T-helper 17 cell (primary cell): Measurements from ENCODE around the gene OR8B2. TPM values are rescaled to one million over a fixed set of nuclear protein-coding genes. Genes with fewer than 3 reads are reported as not detected.
"Not testable (repeated sequence)": the region's sequence is repeated elsewhere in the genome, so short reads cannot be mapped to it uniquely, and the experiment has no call there.

Experiments
- ATAC-seq: fragments of 150-1000 bp; cut with Tn5 transposase; 2 replicates; pipeline ENCODE4 v1.10.0; 2021; ENCODE audit warnings: mild to moderate bottlenecking, moderate library complexity
- DNase-seq, 3 donors: peaks; one replicate each; pipeline versions ENCODE4 v3.0.0 to v3.0.0-alpha.2; 2020 to 2021
- H3K9me3 ChIP-seq: one replicate; pipeline ENCODE4 v1.7.0; 2013; ENCODE audit warnings: low read length, mild to moderate bottlenecking; ENCODE audit not compliant: control insufficient read depth, poor library complexity, severe bottlenecking
- H3K27ac Mint-ChIP-seq: one replicate; pipeline ENCODE4 v1.8.0; 2022; ENCODE audit warnings: mild to moderate bottlenecking, moderate library complexity, mixed read lengths
- H3K27me3 Mint-ChIP-seq: one replicate; pipeline ENCODE4 v1.8.0; 2022; ENCODE audit warnings: mixed read lengths
- H3K36me3 Mint-ChIP-seq: one replicate; pipeline ENCODE4 v1.8.0; 2022; ENCODE audit warnings: low read depth, mixed read lengths
- H3K4me1 Mint-ChIP-seq: one replicate; pipeline ENCODE4 v1.8.0; 2022; ENCODE audit warnings: mild to moderate bottlenecking, mixed read lengths
- H3K4me3 Mint-ChIP-seq: one replicate; pipeline ENCODE4 v1.8.0; 2022; ENCODE audit warnings: mild to moderate bottlenecking, moderate library complexity, mixed read lengths
- total RNA-seq, 4 donors: library from RNA in 2 of 4; stranded (reverse) in 2 of 4; gene quantifications; one replicate each; pipeline ENCODE4 v1.2.3 and lab custom pipeline; 2022 to 2026

The OR8B2 gene, protein sequence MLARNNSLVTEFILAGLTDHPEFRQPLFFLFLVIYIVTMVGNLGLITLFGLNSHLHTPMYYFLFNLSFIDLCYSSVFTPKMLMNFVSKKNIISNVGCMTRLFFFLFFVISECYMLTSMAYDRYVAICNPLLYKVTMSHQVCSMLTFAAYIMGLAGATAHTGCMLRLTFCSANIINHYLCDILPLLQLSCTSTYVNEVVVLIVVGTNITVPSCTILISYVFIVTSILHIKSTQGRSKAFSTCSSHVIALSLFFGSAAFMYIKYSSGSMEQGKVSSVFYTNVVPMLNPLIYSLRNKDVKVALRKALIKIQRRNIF
- total RNA-seq: not detected
- 0 reads per million in 2 donors for total RNA-seq (lab: John Stamatoyannopoulos, UW)

- Mint-ChIP-seq H3K4me3 (no peak within 1 kb of the TSS), H3K4me1 (no peaks in the 10 kb centered on the region), H3K27ac (no peak within 1 kb of the TSS), H3K36me3 (no peaks in the 10 kb centered on the region), H3K27me3 (peaks cover 7% of the 10 kb centered on the region)
- ATAC-seq (no peak), DNase-seq (no peak)
- no peaks in the 10 kb centered on the region for H3K9me3 ChIP-seq
Measured at GRCh38 chr11:124384399-124384798, at the start of gene OR8B2. Gene OR8B2 (minus strand): TSS chr11:124384499. CDS start chr11:124383343, 1,156 bp downstream.

DNA sequence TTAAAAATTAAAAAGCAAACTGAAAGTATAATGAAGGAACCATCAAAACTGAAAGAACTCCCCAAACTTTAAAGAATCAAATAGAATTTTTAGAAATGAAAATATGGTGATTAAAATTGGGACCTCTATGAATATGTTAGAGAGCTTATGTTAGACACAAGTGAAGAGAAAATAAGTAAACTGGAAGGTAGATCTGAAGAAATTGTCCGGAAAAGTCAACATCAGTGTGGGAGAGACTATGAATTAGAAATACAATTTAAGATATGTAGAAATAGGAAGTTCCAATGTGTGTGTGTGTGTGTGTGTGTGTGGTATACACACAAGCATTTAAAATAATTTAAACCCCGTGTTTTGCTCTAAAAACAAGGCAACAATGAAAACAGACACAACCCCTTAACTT is 45.3 kb upstream of the OR8B2 start:
- no peak for ATAC-seq
- Mint-ChIP-seq H3K36me3 (no peaks in the 10 kb centered on the region), H3K27ac (no peak overlapping the region), H3K4me3 (no peak overlapping the region), H3K27me3 (peaks cover 17% of the 10 kb centered on the region), H3K4me1 (no peaks in the 10 kb centered on the region)
- no peak for DNase-seq
- H3K9me3 ChIP-seq: no peaks in the 10 kb centered on the region

DNA sequence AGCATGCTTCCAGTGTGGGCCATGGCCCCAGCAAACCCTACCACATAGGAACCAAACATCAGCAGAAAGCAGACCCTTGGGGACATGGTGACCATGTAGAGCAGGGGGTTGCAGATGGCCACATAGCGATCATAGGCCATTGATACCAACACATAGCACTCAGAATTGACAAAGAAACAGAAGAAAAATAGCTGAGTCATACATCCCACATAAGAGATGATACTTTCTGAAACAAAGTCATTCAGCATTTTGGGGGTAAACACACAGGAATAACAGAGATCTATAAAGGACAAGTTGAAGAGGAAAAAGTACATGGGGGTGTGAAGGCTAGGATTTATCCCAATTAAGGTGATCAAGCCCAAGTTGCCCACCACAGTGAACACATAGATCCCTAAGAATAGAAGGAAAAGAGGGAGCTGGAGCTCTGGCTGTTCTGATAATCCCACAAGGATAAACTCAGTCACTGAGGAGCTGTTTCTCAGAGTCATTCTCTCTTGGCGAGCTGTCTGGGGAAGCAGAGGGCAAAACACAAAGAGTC is 40.2 kb upstream of the OR8B2 start, which contains the start of gene OR8B4:
Gene OR8B4 (minus strand): TSS at position 488 of the 538 bp plus-strand sequence. CDS start 0 bp downstream, at position 488.
- no peak within 1 kb of the TSS for H3K4me3 Mint-ChIP-seq
- ATAC-seq (no peak), DNase-seq (no peak)
- no peaks in the 10 kb centered on the region for H3K4me1 Mint-ChIP-seq
- no peak within 1 kb of the TSS for H3K27ac Mint-ChIP-seq
- peaks cover 53% of the 10 kb centered on the region for H3K27me3 Mint-ChIP-seq
- H3K9me3 ChIP-seq: no peaks in the 10 kb centered on the region
- no peaks in the 10 kb centered on the region for H3K36me3 Mint-ChIP-seq

DNA sequence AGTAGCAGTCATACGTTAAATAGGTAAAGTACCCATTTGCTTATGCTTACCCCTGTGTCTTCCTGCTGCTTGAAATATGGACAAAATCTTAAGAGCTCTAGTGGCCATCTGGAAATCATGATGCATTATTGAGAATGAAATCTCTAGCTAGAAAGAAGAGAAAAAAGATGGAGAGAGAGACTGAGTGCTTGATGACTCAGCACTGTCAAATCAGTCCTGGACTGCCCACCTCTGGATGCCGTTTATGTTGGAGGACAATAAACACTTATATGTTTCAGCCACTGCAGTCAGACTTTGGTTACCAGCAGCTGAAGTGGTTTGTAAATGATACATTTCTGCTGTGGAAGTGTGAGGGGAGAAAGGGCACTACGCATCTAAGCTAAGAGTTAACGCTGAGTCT is 36.7 kb upstream of the OR8B2 start:
- Mint-ChIP-seq H3K36me3 (no peaks in the 10 kb centered on the region), H3K4me1 (no peaks in the 10 kb centered on the region), H3K4me3 (no peak overlapping the region), H3K27me3 (peaks cover 65% of the 10 kb centered on the region), H3K27ac (no peak overlapping the region)
- H3K9me3 ChIP-seq: no peaks in the 10 kb centered on the region
- no peak for ATAC-seq
- no peak for DNase-seq

DNA sequence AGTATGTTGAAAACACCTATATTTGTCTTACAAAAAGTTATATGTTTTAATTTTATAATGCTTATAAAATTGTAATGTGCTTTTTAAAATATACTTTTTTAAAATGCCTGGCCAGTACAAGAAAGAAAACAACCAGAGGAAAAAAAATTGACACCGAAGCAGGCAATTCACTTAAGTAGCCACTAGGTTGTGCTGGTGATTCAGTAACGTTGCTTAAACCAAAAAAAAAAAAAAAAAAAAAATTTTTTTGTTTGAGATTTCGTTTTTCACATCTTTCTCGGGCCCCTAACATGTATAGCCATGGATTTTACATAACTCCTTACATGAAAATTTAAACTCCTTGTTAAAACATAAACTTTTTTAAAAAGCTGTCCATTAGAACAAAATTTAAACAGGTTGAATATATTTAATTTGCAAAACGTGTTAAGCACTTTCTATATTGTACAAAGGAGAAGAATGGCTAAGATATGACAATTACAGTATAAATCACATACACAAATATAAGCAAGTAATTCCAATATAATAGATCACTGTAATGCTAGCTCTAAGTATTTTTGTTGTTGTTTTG is 31.1 kb upstream of the OR8B2 start:
- DNase-seq (no peak), ATAC-seq (no peak)
- H3K36me3 Mint-ChIP-seq: no peaks in the 10 kb centered on the region
- no peak overlapping the region for H3K27ac Mint-ChIP-seq
- H3K9me3 ChIP-seq: no peaks in the 10 kb centered on the region
- no peaks in the 10 kb centered on the region for H3K4me1 Mint-ChIP-seq
- H3K27me3 Mint-ChIP-seq: peaks cover 46% of the 10 kb centered on the region
- H3K4me3 Mint-ChIP-seq: no peak overlapping the region

DNA sequence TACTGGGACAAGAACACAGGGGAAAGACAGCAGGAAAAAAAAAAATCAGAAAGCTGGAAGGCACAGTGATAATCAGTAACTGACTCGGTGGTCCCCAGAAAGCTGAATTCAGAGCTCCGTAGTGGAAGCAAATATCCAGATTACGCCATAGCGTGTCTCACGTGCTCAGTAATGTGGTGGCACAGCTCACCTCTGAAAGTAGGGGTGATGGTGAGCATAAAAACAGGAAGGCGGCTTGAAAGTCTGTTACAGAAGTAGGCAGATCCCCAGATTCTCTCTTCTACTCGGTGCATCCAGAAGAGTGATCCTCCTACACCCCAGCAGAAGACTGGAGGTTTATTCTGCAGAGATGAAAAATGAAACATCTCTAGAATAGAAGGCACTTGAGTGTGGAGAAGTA is 25.6 kb upstream of the OR8B2 start:
- no peak overlapping the region for H3K4me3 Mint-ChIP-seq
- ATAC-seq (no peak), DNase-seq (no peak)
- H3K27me3 Mint-ChIP-seq: peaks cover 51% of the 10 kb centered on the region
- H3K36me3 Mint-ChIP-seq: peaks cover 2% of the 10 kb centered on the region
- peaks cover 5% of the 10 kb centered on the region for H3K4me1 Mint-ChIP-seq
- H3K27ac Mint-ChIP-seq: no peak overlapping the region
- no peaks in the 10 kb centered on the region for H3K9me3 ChIP-seq

- H3K27ac Mint-ChIP-seq: no peak overlapping the region
- H3K9me3 ChIP-seq: no peaks in the 10 kb centered on the region
- ATAC-seq (no peak), DNase-seq (no peak)
- no peak overlapping the region for H3K4me3 Mint-ChIP-seq
- H3K27me3 Mint-ChIP-seq: peaks cover 36% of the 10 kb centered on the region
- H3K4me1 Mint-ChIP-seq: peaks cover 7% of the 10 kb centered on the region
- H3K36me3 Mint-ChIP-seq: peaks cover 2% of the 10 kb centered on the region
Measured at GRCh38 chr11:124405581-124405980, 21.3 kb upstream of the OR8B2 start.

DNA sequence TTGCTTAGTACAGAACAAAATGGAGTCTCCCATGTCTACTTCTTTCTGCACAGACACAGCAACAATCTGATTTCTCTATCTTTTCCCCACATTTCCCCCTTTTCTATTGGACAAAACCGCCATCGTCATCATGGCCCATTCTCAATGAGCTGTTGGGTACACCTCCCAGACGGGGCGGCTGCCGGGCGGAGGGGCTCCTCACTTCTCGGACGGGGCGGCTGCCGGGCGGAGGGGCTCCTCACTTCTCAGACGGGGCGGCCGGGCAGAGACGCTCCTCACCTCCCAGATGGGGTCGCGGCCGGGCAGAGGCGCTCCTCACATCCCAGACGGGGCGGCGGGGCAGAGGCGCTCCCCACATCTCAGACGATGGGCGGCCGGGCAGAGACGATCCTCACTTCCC is 18.9 kb upstream of the OR8B2 start:
- not testable (repeated sequence) for H3K4me3 Mint-ChIP-seq, DNase-seq, H3K4me1 Mint-ChIP-seq, H3K9me3 ChIP-seq, H3K27ac Mint-ChIP-seq, H3K36me3 Mint-ChIP-seq, ATAC-seq
- peaks cover 15% of the 10 kb centered on the region for H3K27me3 Mint-ChIP-seq

DNA sequence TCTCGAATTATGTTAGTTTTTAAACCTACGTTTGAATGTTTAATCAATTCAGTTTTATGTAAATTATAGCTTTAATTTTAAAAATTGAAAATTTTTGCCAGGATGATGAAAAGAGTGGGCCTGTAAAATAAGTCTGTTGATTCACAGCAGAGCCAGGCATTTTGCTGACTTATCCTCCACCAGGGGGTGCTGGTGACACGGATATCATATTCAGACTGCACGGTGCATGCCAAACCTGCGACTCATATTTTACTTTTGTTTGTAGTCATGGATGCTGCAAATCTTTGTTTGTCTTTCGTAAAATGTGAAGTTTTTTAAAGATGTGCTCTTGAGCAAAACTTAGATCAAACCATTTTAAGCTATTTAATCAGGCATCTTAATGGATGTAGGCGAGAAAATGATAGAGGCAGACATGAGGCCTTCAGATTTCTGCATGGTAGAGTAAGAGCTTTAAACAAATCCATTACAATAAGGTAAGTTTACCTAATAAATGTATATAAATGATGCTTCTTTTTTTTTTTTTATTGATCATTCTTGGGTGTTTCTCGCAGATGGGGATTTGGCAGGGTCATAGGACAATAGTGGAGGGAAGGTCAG is 18.1 kb upstream of the OR8B2 start:
- ATAC-seq (peak; percentile 51), DNase-seq (peak in 2 of 3 donors; percentile 11)
- H3K4me3 Mint-ChIP-seq: no peak overlapping the region
- no peaks in the 10 kb centered on the region for H3K9me3 ChIP-seq
- H3K27me3 Mint-ChIP-seq: peaks cover 11% of the 10 kb centered on the region
- H3K27ac Mint-ChIP-seq: no peak overlapping the region
- peaks cover 2% of the 10 kb centered on the region for H3K4me1 Mint-ChIP-seq
- no peaks in the 10 kb centered on the region for H3K36me3 Mint-ChIP-seq

GRCh38 chr11:124398924-124399323 is 14.6 kb upstream of the OR8B2 start, which contains the start of gene OR8B3:
Gene OR8B3 (minus strand): TSS chr11:124399024. CDS start chr11:124397351, 1,673 bp downstream.
- H3K4me1 Mint-ChIP-seq: peaks cover 2% of the 10 kb centered on the region
- no peak within 1 kb of the TSS for H3K27ac Mint-ChIP-seq
- no peak for DNase-seq
- no peaks in the 10 kb centered on the region for H3K9me3 ChIP-seq
- no peaks in the 10 kb centered on the region for H3K27me3 Mint-ChIP-seq
- H3K4me3 Mint-ChIP-seq: no peak within 1 kb of the TSS
- no peaks in the 10 kb centered on the region for H3K36me3 Mint-ChIP-seq
- no peak for ATAC-seq

GRCh38 chr11:124396847-124397246 is 12.5 kb upstream of the OR8B2 start:
- ATAC-seq, H3K4me3 Mint-ChIP-seq: not testable (repeated sequence)

GRCh38 chr11:124394408-124394807 is 10.1 kb upstream of the OR8B2 start:
- H3K4me1 Mint-ChIP-seq: no peaks in the 10 kb centered on the region
- DNase-seq: no peak
- no peak for ATAC-seq
- no peak overlapping the region for H3K27ac Mint-ChIP-seq
- H3K9me3 ChIP-seq: no peaks in the 10 kb centered on the region
- H3K36me3 Mint-ChIP-seq: no peaks in the 10 kb centered on the region
- no peak overlapping the region for H3K4me3 Mint-ChIP-seq
- peaks cover 6% of the 10 kb centered on the region for H3K27me3 Mint-ChIP-seq

More at GRCh38 chr11:124396847-124397246, 12.5 kb upstream of the OR8B2 start:
- not testable (repeated sequence) for H3K27me3 Mint-ChIP-seq, H3K4me1 Mint-ChIP-seq, H3K9me3 ChIP-seq, H3K36me3 Mint-ChIP-seq, DNase-seq, H3K27ac Mint-ChIP-seq

GRCh38 chr11:124382857-124383256 is 1.4 kb downstream of the OR8B2 start:
- DNase-seq, ATAC-seq, H3K9me3 ChIP-seq, H3K4me1 Mint-ChIP-seq, H3K36me3 Mint-ChIP-seq, H3K27me3 Mint-ChIP-seq, H3K27ac Mint-ChIP-seq, H3K4me3 Mint-ChIP-seq: not testable (repeated sequence)
